Peyer's patch (tissue), 4 donors: ENCODE measurements around the gene SH2D7. TPM values are rescaled to one million over a fixed set of nuclear protein-coding genes. Genes with fewer than 3 reads are reported as not detected.
A peak's percentile ranks its signal among the peaks of the same experiment; 100 is the strongest.

ENCODE experiments used
- DNase-seq, 3 donors: peaks; one replicate each; pipeline ENCODE4 v3.0.0-alpha.2; 2017 to 2019
- H3K27ac ChIP-seq, 4 donors: fragments of 200-600 bp; sonication (generic); one replicate each; pipeline ENCODE4 v1.5.1; 2016 to 2019
- H3K27me3 ChIP-seq, 2 donors: fragments of 200-600 bp; sonication (generic); one replicate each; pipeline ENCODE4 v1.5.1; 2019
- H3K36me3 ChIP-seq, 3 donors: fragments of 200-600 bp; sonication (generic); one replicate each; pipeline ENCODE4 v1.5.1; 2016 to 2019
- H3K4me1 ChIP-seq, 4 donors: fragments of 200-600 bp; sonication (generic); one replicate each; pipeline ENCODE4 v1.5.1; 2016 to 2019
- H3K4me3 ChIP-seq, 4 donors: fragments of 200-600 bp; sonication (generic); 1 replicate in 3 of 4; 2 replicates in 1 of 4; pipeline ENCODE4 v1.5.1; 2016 to 2019; ENCODE audit warnings: mild to moderate bottlenecking in 1 of 4
- H3K9me3 ChIP-seq, 4 donors: fragments of 200-600 bp; sonication (generic); one replicate each; pipeline ENCODE4 v1.5.1; 2016 to 2019; ENCODE audit warnings: mild to moderate bottlenecking in 1 of 4
- CTCF ChIP-seq, 6 experiments: fragments of 450-650 bp in 4 of 6; fragments of 200-600 bp in 2 of 6; sonication (generic) in 1 of 6; IDR thresholded peaks; one replicate each; pipeline ENCODE4 v1.5.1; 2017 to 2019; ENCODE audit warnings: antibody characterized with exemption in 6 of 6, mild to moderate bottlenecking in 3 of 6, moderate library complexity in 1 of 6
- POLR2A ChIP-seq, 2 donors: fragments of 450-650 bp; IDR thresholded peaks; one replicate each; pipeline ENCODE4 v1.5.1; 2017; ENCODE audit warnings: antibody characterized with exemption in 2 of 2, mild to moderate bottlenecking in 2 of 2, moderate library complexity in 2 of 2
- total RNA-seq, 4 donors: library from RNA; depleted of rRNA; stranded (reverse); fragments of >200 nt; gene quantifications; one replicate each; pipeline ENCODE4 v1.1.0, GENCODE V29; 2016

Gene SH2D7
- total RNA-seq, 4 donors from 2014 or later = 3.3 to 7.7 (median 4.6) TPM

- TF ChIP-seq CTCF (IDR thresholded peaks at IDR 0.05) (no peak), POLR2A (IDR thresholded peaks at IDR 0.05) (no peak)
- H3K4me3 ChIP-seq = no peak overlapping the region
- no peaks in the 10 kb centered on the region for H3K9me3 ChIP-seq
- peak in 2 of 3 donors; percentile 43 to 64 for DNase-seq
- peaks cover 0 to 10% (median 0%) of the 10 kb centered on the region in 3 donors for H3K36me3 ChIP-seq
- no peaks in the 10 kb centered on the region for H3K27me3 ChIP-seq
- peaks cover 7 to 74% (median 34%) of the 10 kb centered on the region in 4 donors for H3K4me1 ChIP-seq
- H3K27ac ChIP-seq = peak overlapping the region; percentile 59 to 82 (median 69)
Measured at GRCh38 chr15:78056714-78057269, 35.6 kb upstream of the SH2D7 start.

- DNase-seq = no peak
- no peak for TF ChIP-seq CTCF (IDR thresholded peaks at IDR 0.05)
- TF ChIP-seq POLR2A (IDR thresholded peaks at IDR 0.05) = no peak
- H3K9me3 ChIP-seq = no peaks in the 10 kb centered on the region
- H3K4me3 ChIP-seq = no peak overlapping the region
- no peaks in the 10 kb centered on the region for H3K27me3 ChIP-seq
- H3K27ac ChIP-seq = peak overlapping the region in 3 of 4 donors; percentile 68 to 73 (median 70)
- peaks cover 0 to 10% (median 0%) of the 10 kb centered on the region in 3 donors for H3K36me3 ChIP-seq
- H3K4me1 ChIP-seq = peaks cover 7 to 75% (median 30%) of the 10 kb centered on the region in 4 donors
Measured at GRCh38 chr15:78057803-78058202, 34.6 kb upstream of the SH2D7 start.

GRCh38 chr15:78058401-78058935 is 33.9 kb upstream of the SH2D7 start:
- H3K9me3 ChIP-seq = no peaks in the 10 kb centered on the region
- H3K27ac ChIP-seq = peak overlapping the region in 3 of 4 donors; percentile 32 to 73 (median 48)
- H3K36me3 ChIP-seq = peaks cover 0 to 4% (median 0%) of the 10 kb centered on the region in 3 donors
- no peak for TF ChIP-seq CTCF (IDR thresholded peaks at IDR 0.05)
- TF ChIP-seq POLR2A (IDR thresholded peaks at IDR 0.05) = no peak
- peaks cover 7 to 76% (median 32%) of the 10 kb centered on the region in 4 donors for H3K4me1 ChIP-seq
- H3K4me3 ChIP-seq = no peak overlapping the region
- DNase-seq = no peak
- H3K27me3 ChIP-seq = no peaks in the 10 kb centered on the region

GRCh38 chr15:78059110-78059839 is 33.1 kb upstream of the SH2D7 start:
- DNase-seq = no peak
- peaks cover 7 to 82% (median 35%) of the 10 kb centered on the region in 4 donors for H3K4me1 ChIP-seq
- H3K4me3 ChIP-seq = no peak overlapping the region
- TF ChIP-seq CTCF (IDR thresholded peaks at IDR 0.05) (no peak), POLR2A (IDR thresholded peaks at IDR 0.05) (no peak)
- H3K36me3 ChIP-seq = no peaks in the 10 kb centered on the region
- peak overlapping the region; percentile 28 to 73 (median 40) for H3K27ac ChIP-seq
- H3K27me3 ChIP-seq = no peaks in the 10 kb centered on the region
- no peaks in the 10 kb centered on the region for H3K9me3 ChIP-seq

- Histone ChIP-seq H3K27me3 (no peaks in the 10 kb centered on the region), H3K36me3 (no peaks in the 10 kb centered on the region), H3K4me1 (peaks cover 7 to 87% (median 35%) of the 10 kb centered on the region in 4 donors), H3K27ac (peak overlapping the region in 3 of 4 donors; percentile 11 to 73 (median 28)), H3K9me3 (no peaks in the 10 kb centered on the region), H3K4me3 (no peak overlapping the region)
- TF ChIP-seq CTCF (IDR thresholded peaks at IDR 0.05) (no peak), POLR2A (IDR thresholded peaks at IDR 0.05) (no peak)
- no peak for DNase-seq
Measured at GRCh38 chr15:78060232-78060631, 32.1 kb upstream of the SH2D7 start.
